Trophoblast cell (in vitro differentiated cells and primary cell): ENCODE measurements around the gene PKMYT1.
A peak's percentile ranks its signal among the peaks of the same experiment; 100 is the strongest.
"Not testable (repeated sequence)": the region's sequence is repeated elsewhere in the genome, so short reads cannot be mapped to it uniquely, and the experiment has no call there.

ENCODE experiments used
- DNase-seq, 2 donors: peaks; one replicate each; pipeline ENCODE4 v3.0.0-alpha.2; 2016
- H2AFZ ChIP-seq: 2 replicates; pipeline ENCODE4 v1.6.1; 2013; ENCODE audit warnings: low read length, moderate library complexity, mild to moderate bottlenecking; ENCODE audit not compliant: insufficient read depth, poor library complexity
- H2AK5ac ChIP-seq: 2 replicates; pipeline ENCODE4 v1.6.1; 2013; ENCODE audit warnings: mild to moderate bottlenecking, low read length
- H2BK120ac ChIP-seq: 2 replicates; pipeline ENCODE4 v1.6.1; 2013; ENCODE audit warnings: low read length, mild to moderate bottlenecking, moderate library complexity; ENCODE audit not compliant: insufficient read depth, poor library complexity
- H2BK12ac ChIP-seq: 2 replicates; pipeline ENCODE4 v1.6.1; 2013; ENCODE audit warnings: mild to moderate bottlenecking, low read length, moderate library complexity
- H2BK5ac ChIP-seq: 2 replicates; pipeline ENCODE4 v1.6.1; 2013; ENCODE audit warnings: low read length, low read depth, moderate library complexity, mild to moderate bottlenecking; ENCODE audit not compliant: poor library complexity
- H3K14ac ChIP-seq: 2 replicates; pipeline ENCODE4 v1.6.1; 2013; ENCODE audit warnings: mild to moderate bottlenecking, low read length
- H3K18ac ChIP-seq: 2 replicates; pipeline ENCODE4 v1.6.1; 2013; ENCODE audit warnings: mild to moderate bottlenecking, low read length
- H3K23ac ChIP-seq: 2 replicates; pipeline ENCODE4 v1.6.1; 2013; ENCODE audit warnings: low read length
- H3K27ac ChIP-seq: 2 replicates; pipeline ENCODE4 v1.5.1; 2013; ENCODE audit warnings: low read depth, mild to moderate bottlenecking, inconsistent platforms, low read length, moderate library complexity
- H3K27me3 ChIP-seq: 2 replicates; pipeline ENCODE4 v1.6.1; 2013; ENCODE audit warnings: inconsistent platforms, mild to moderate bottlenecking, low read length, moderate library complexity; ENCODE audit not compliant: insufficient read depth
- H3K36me3 ChIP-seq, 2 experiments: 1 replicate in 1 of 2; 2 replicates in 1 of 2; pipeline ENCODE4 v1.6.1; 2013; ENCODE audit warnings: low read length in 2 of 2, mild to moderate bottlenecking in 2 of 2, moderate library complexity in 1 of 2; ENCODE audit not compliant: insufficient read depth in 2 of 2, control insufficient read depth in 1 of 2
- H3K4ac ChIP-seq: 2 replicates; pipeline ENCODE4 v1.6.1; 2013; ENCODE audit warnings: low read depth, mild to moderate bottlenecking, low read length, moderate library complexity
- H3K4me1 ChIP-seq, 2 experiments: 1 replicate in 1 of 2; 2 replicates in 1 of 2; pipeline ENCODE4 v1.6.1; 2013; ENCODE audit warnings: low read length in 2 of 2, mild to moderate bottlenecking in 2 of 2, moderate library complexity in 1 of 2; ENCODE audit not compliant: insufficient read depth in 2 of 2, control insufficient read depth in 1 of 2
- H3K4me2 ChIP-seq: 2 replicates; pipeline ENCODE4 v1.6.1; 2013; ENCODE audit warnings: inconsistent platforms, mild to moderate bottlenecking, low read length, moderate library complexity
- H3K4me3 ChIP-seq: 2 replicates; pipeline ENCODE4 v1.5.1; 2013; ENCODE audit warnings: mild to moderate bottlenecking, low read depth, low read length, inconsistent platforms
- H3K79me1 ChIP-seq: one replicate; pipeline ENCODE4 v1.6.1; 2013; ENCODE audit warnings: low read length
- H3K79me2 ChIP-seq: 2 replicates; pipeline ENCODE4 v1.6.1; 2013; ENCODE audit warnings: low read length, mild to moderate bottlenecking; ENCODE audit not compliant: control insufficient read depth, insufficient read depth, poor library complexity
- H3K9ac ChIP-seq: 2 replicates; pipeline ENCODE4 v1.6.1; 2013; ENCODE audit warnings: mild to moderate bottlenecking, low read length
- H3K9me3 ChIP-seq: 2 replicates; pipeline ENCODE4 v1.6.1; 2013; ENCODE audit warnings: low read depth, mild to moderate bottlenecking, control low read depth, inconsistent platforms, low read length; ENCODE audit not compliant: insufficient read depth
- H4K12ac ChIP-seq: 2 replicates; pipeline ENCODE4 v1.6.1; 2013; ENCODE audit warnings: low read depth, mild to moderate bottlenecking, low read length, moderate library complexity
- H4K8ac ChIP-seq: 2 replicates; pipeline ENCODE4 v1.6.1; 2013; ENCODE audit warnings: low read depth, mild to moderate bottlenecking, low read length, moderate library complexity
- H4K91ac ChIP-seq: one replicate; pipeline ENCODE4 v1.6.1; 2013; ENCODE audit warnings: low read depth, mild to moderate bottlenecking, low read length, moderate library complexity
- WGBS: extraction: QIAGEN DNeasy Blood & Tissue Kit; methylation state at CpG from one replicate; pipeline ENCODE4 v1.1.7; 2013; ENCODE audit warnings: missing lambda C conversion rate; ENCODE audit not compliant: insufficient read length, insufficient coverage; ENCODE audit errors: extremely low coverage; 5-methylcytosine and 5-hydroxymethylcytosine counted together

The PKMYT1 gene

GRCh38 chr16:2928151-2928550 lies 52.1 kb downstream of the PKMYT1 start:
- H2BK120ac ChIP-seq, H3K4me2 ChIP-seq, H3K9ac ChIP-seq, H3K27me3 ChIP-seq, H3K4me3 ChIP-seq, H3K27ac ChIP-seq, H2AFZ ChIP-seq, H2BK12ac ChIP-seq, H3K18ac ChIP-seq, H3K9me3 ChIP-seq, H4K8ac ChIP-seq, H2BK5ac ChIP-seq, H3K14ac ChIP-seq, H4K12ac ChIP-seq, H3K79me2 ChIP-seq, H4K91ac ChIP-seq, DNase-seq, H2AK5ac ChIP-seq, H3K4me1 ChIP-seq, H3K23ac ChIP-seq, H3K4ac ChIP-seq, H3K79me1 ChIP-seq: not testable (repeated sequence)
- no CpG with 5 or more reads among the region's 4 CpGs for WGBS
- H3K36me3 ChIP-seq, result peaks cover 13 to 15% of the 10 kb centered on the region in 2 experiments

- Histone ChIP-seq H2BK5ac (no peak overlapping the region), H3K27me3 (no peaks in the 10 kb centered on the region), H2AK5ac (no peak overlapping the region), H4K8ac (no peak overlapping the region), H3K27ac (no peak overlapping the region), H3K23ac (no peak overlapping the region), H3K4ac (no peak overlapping the region), H3K9ac (no peak overlapping the region), H3K4me3 (no peak overlapping the region), H3K4me2 (peak overlapping the region; percentile 53), H3K79me2 (no peaks in the 10 kb centered on the region), H4K91ac (no peak overlapping the region), H2BK12ac (no peak overlapping the region), H3K79me1 (no peaks in the 10 kb centered on the region), H3K4me1 (peaks cover 4 to 8% of the 10 kb centered on the region in 2 experiments), H3K14ac (no peak overlapping the region), H3K36me3 (peaks cover 13% of the 10 kb centered on the region in 2 experiments), H4K12ac (no peak overlapping the region), H3K18ac (no peak overlapping the region), H2AFZ (no peak overlapping the region), H2BK120ac (no peak overlapping the region), H3K9me3 (peaks cover 2% of the 10 kb centered on the region)
- DNase-seq, result peak; percentile 91 to 99
- WGBS, result no CpG with 5 or more reads among the region's 19 CpGs
These were observed 53.1 kb downstream of the PKMYT1 start for GRCh38 chr16:2927010-2927646.

GRCh38 chr16:2926650-2926999 lies 53.6 kb downstream of the PKMYT1 start:
- H2BK5ac ChIP-seq, result no peak overlapping the region
- H3K4me2 ChIP-seq, result peak overlapping the region; percentile 53
- no peak overlapping the region for H3K23ac ChIP-seq
- no peak for DNase-seq
- H3K27ac ChIP-seq, result no peak overlapping the region
- no peaks in the 10 kb centered on the region for H3K79me2 ChIP-seq
- no peak overlapping the region for H3K4me3 ChIP-seq
- H3K18ac ChIP-seq, result no peak overlapping the region
- no peak overlapping the region for H2BK12ac ChIP-seq
- no peaks in the 10 kb centered on the region for H3K79me1 ChIP-seq
- no peak overlapping the region for H4K12ac ChIP-seq
- H4K91ac ChIP-seq, result no peak overlapping the region
- peaks cover 13% of the 10 kb centered on the region in 2 experiments for H3K36me3 ChIP-seq
- no peak overlapping the region for H3K14ac ChIP-seq
- no peak overlapping the region for H2AK5ac ChIP-seq
- H2AFZ ChIP-seq, result no peak overlapping the region
- no peak overlapping the region for H4K8ac ChIP-seq
- peaks cover 4 to 8% of the 10 kb centered on the region in 2 experiments for H3K4me1 ChIP-seq
- no peak overlapping the region for H3K9ac ChIP-seq
- H3K4ac ChIP-seq, result no peak overlapping the region
- H3K27me3 ChIP-seq, result no peaks in the 10 kb centered on the region
- H2BK120ac ChIP-seq, result no peak overlapping the region
- no CpG with 5 or more reads among the region's 5 CpGs for WGBS
- H3K9me3 ChIP-seq, result peaks cover 2% of the 10 kb centered on the region

GRCh38 chr16:2925951-2926649 lies 54.1 kb downstream of the PKMYT1 start:
- Histone ChIP-seq H2BK120ac (no peak overlapping the region), H2AK5ac (no peak overlapping the region), H3K18ac (no peak overlapping the region), H3K23ac (no peak overlapping the region), H4K91ac (no peak overlapping the region), H2AFZ (no peak overlapping the region), H3K79me2 (no peaks in the 10 kb centered on the region), H3K36me3 (peaks cover 13% of the 10 kb centered on the region in 2 experiments), H3K9ac (peak overlapping the region; percentile 31), H4K8ac (peak overlapping the region; percentile 35), H3K27me3 (no peaks in the 10 kb centered on the region), H3K4me1 (peaks cover 4 to 8% of the 10 kb centered on the region in 2 experiments), H3K4me3 (no peak overlapping the region), H3K4ac (no peak overlapping the region), H2BK12ac (no peak overlapping the region), H4K12ac (peak overlapping the region; percentile 51), H3K4me2 (peak overlapping the region; percentile 37), H3K9me3 (peaks cover 2% of the 10 kb centered on the region), H3K79me1 (no peaks in the 10 kb centered on the region), H3K14ac (no peak overlapping the region), H3K27ac (no peak overlapping the region), H2BK5ac (no peak overlapping the region)
- no CpG with 5 or more reads among the region's 9 CpGs for WGBS
- DNase-seq, result peak; percentile 35 to 79
